Measurements from ENCODE around the gene F11R.
"Not testable (repeated sequence)": the region's sequence is repeated elsewhere in the genome, so short reads cannot be mapped to it uniquely, and the experiment has no call there.

Gene F11R

GRCh38 chr1:161020509-161021164 lies at the start of gene F11R:
TSS of gene F11R (minus strand) at chr1:161021152. CDS start at chr1:161021073, 79 bp downstream.
- H3K4me3 ChIP-seq (ENCODE audit: low read depth, low read length), result peak within 1 kb of the TSS; percentile 50
- in situ Hi-C loops (cut with HindIII; ENCODE audit: low sequenced_read_pairs), result no loop called here
- no peak for TF ChIP-seq CTCF (IDR thresholded peaks at IDR 0.05; ENCODE audit: low read depth, low read length, missing control alignments)
- no peak for DNase-seq (ENCODE audit: low read depth)

GRCh38 chr1:161069731-161070270 lies 48.8 kb upstream of the F11R start, which contains the start of gene ARHGAP30:
TSS of gene ARHGAP30 (minus strand) at chr1:161069891. CDS start at chr1:161069624, 267 bp downstream.
- DNase-seq (ENCODE audit: low read depth), result no peak
- in situ Hi-C loops (cut with HindIII; ENCODE audit: low sequenced_read_pairs), result no loop called here
- TF ChIP-seq CTCF (IDR thresholded peaks at IDR 0.05; ENCODE audit: low read depth, low read length, missing control alignments), result no peak
- no peak within 1 kb of the TSS for H3K4me3 ChIP-seq (ENCODE audit: low read depth, low read length)

GRCh38 chr1:161069241-161069640 lies 48.3 kb upstream of the F11R start:
- no peak for DNase-seq (ENCODE audit: low read depth)
- no peak for TF ChIP-seq CTCF (IDR thresholded peaks at IDR 0.05; ENCODE audit: low read depth, low read length, missing control alignments)
- H3K4me3 ChIP-seq (ENCODE audit: low read depth, low read length), result no peak overlapping the region
- in situ Hi-C loops (cut with HindIII; ENCODE audit: low sequenced_read_pairs), result no loop called here

GRCh38 chr1:161068306-161069234 lies 47.6 kb upstream of the F11R start:
- no peak for TF ChIP-seq CTCF (IDR thresholded peaks at IDR 0.05; ENCODE audit: low read depth, low read length, missing control alignments)
- DNase-seq (ENCODE audit: low read depth), result no peak
- in situ Hi-C loops (cut with HindIII; ENCODE audit: low sequenced_read_pairs), result no loop called here
- H3K4me3 ChIP-seq (ENCODE audit: low read depth, low read length), result no peak overlapping the region

GRCh38 chr1:161066694-161067093 lies 45.7 kb upstream of the F11R start:
- no peak for TF ChIP-seq CTCF (IDR thresholded peaks at IDR 0.05; ENCODE audit: low read depth, low read length, missing control alignments)
- H3K4me3 ChIP-seq (ENCODE audit: low read depth, low read length), result no peak overlapping the region
- in situ Hi-C loops (cut with HindIII; ENCODE audit: low sequenced_read_pairs), result no loop called here
- DNase-seq (ENCODE audit: low read depth), result no peak

- H3K4me3 ChIP-seq (ENCODE audit: low read depth, low read length); in situ Hi-C loops (cut with HindIII; ENCODE audit: low sequenced_read_pairs); DNase-seq (ENCODE audit: low read depth): not testable (repeated sequence)
Observed at GRCh38 chr1:161065681-161066080, 44.7 kb upstream of the F11R start.

- H3K4me3 ChIP-seq (ENCODE audit: low read depth, low read length); DNase-seq (ENCODE audit: low read depth); in situ Hi-C loops (cut with HindIII; ENCODE audit: low sequenced_read_pairs): not testable (repeated sequence)
Observed at GRCh38 chr1:161063936-161064335, 43.0 kb upstream of the F11R start.

All from astrocyte of the cerebellum (primary cell).